Mucosa of stomach (tissue), 1 donor: Measurements from ENCODE around the gene POLK.
A peak's percentile ranks its signal among the peaks of the same experiment; 100 is the strongest.

Source experiments
- H3K27me3 ChIP-seq: one replicate; pipeline ENCODE4 v1.7.0; 2013; ENCODE audit warnings: mild to moderate bottlenecking, low read length; ENCODE audit not compliant: control insufficient read depth, insufficient read depth
- H3K36me3 ChIP-seq: one replicate; pipeline ENCODE4 v1.7.0; 2013; ENCODE audit warnings: low read length; ENCODE audit not compliant: control insufficient read depth, insufficient read depth
- H3K4me1 ChIP-seq: one replicate; pipeline ENCODE4 v1.7.0; 2013; ENCODE audit warnings: mild to moderate bottlenecking, low read length; ENCODE audit not compliant: control insufficient read depth, insufficient read depth
- H3K4me3 ChIP-seq: one replicate; pipeline ENCODE4 v1.7.0; 2013; ENCODE audit warnings: low read length
- H3K9ac ChIP-seq: one replicate; pipeline ENCODE4 v1.7.0; 2013; ENCODE audit warnings: mild to moderate bottlenecking, low read length, moderate library complexity
- H3K9me3 ChIP-seq: one replicate; pipeline ENCODE4 v1.7.0; 2013; ENCODE audit warnings: mild to moderate bottlenecking, low read length, moderate library complexity; ENCODE audit not compliant: control insufficient read depth
- donor health status: Pancreatic carcinoma.

The POLK gene

GRCh38 chr5:75512383-75513074, 838 bp downstream of the POLK start:
- H3K9me3 ChIP-seq = no peaks in the 10 kb centered on the region
- H3K4me1 ChIP-seq = peaks cover 7% of the 10 kb centered on the region
- H3K27me3 ChIP-seq = no peaks in the 10 kb centered on the region
- H3K36me3 ChIP-seq = no peaks in the 10 kb centered on the region
- H3K9ac ChIP-seq = peak overlapping the region; percentile 79
- H3K4me3 ChIP-seq = peak overlapping the region; percentile 85

- H3K4me3 ChIP-seq = no peak overlapping the region
- no peaks in the 10 kb centered on the region for H3K27me3 ChIP-seq
- H3K9ac ChIP-seq = no peak overlapping the region
- peaks cover 7% of the 10 kb centered on the region for H3K4me1 ChIP-seq
- no peaks in the 10 kb centered on the region for H3K9me3 ChIP-seq
- no peaks in the 10 kb centered on the region for H3K36me3 ChIP-seq
Observed at GRCh38 chr5:75513841-75514240, 2.1 kb downstream of the POLK start.

DNA sequence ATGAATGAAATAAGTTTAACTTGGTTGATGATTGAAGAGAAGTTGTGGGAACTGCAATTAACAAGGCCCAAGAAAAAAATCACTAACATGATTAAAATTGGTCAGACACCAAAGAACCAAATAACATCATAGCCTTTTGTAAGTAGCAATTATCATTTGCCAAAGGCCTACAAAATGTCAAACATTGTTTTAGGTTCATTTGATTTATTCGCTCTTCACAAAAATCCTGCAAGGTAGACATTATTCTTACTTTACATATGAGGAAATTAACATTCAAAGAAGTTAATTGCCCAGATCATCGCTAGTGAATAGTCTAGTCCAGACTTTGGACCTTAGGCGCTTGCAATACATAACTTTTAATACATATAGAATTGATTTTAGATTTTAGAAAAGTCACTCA, 2.6 kb downstream of the POLK start:
- Histone ChIP-seq H3K36me3 (no peaks in the 10 kb centered on the region), H3K4me1 (peaks cover 7% of the 10 kb centered on the region), H3K9ac (no peak overlapping the region), H3K4me3 (no peak overlapping the region), H3K27me3 (no peaks in the 10 kb centered on the region), H3K9me3 (no peaks in the 10 kb centered on the region)

DNA sequence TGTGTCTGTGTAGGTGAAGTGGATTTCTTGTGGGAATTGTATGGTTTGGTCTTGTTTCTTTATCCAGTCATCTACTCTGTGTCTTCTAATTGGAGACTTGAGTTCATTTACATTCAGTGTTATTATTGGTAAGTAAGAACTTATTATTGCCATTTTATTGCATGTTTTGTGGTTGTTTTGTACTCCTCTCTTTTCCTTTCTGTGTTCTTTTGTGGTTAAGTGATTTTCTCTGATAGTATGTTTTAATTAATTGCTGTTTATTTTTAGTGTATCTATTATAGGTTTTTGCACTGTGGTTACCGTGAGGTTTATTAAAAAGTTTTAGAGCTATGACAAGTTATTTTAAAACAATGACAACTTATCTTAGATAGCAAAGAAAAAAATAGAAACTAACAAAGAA, 8.1 kb downstream of the POLK start:
- Histone ChIP-seq H3K4me3 (no peak overlapping the region), H3K36me3 (no peaks in the 10 kb centered on the region), H3K9me3 (no peaks in the 10 kb centered on the region), H3K4me1 (no peaks in the 10 kb centered on the region), H3K27me3 (no peaks in the 10 kb centered on the region), H3K9ac (no peak overlapping the region)

- Histone ChIP-seq H3K36me3 (no peaks in the 10 kb centered on the region), H3K27me3 (no peaks in the 10 kb centered on the region), H3K4me1 (no peaks in the 10 kb centered on the region), H3K9me3 (no peaks in the 10 kb centered on the region), H3K9ac (no peak overlapping the region), H3K4me3 (no peak overlapping the region)
Observed at GRCh38 chr5:75521195-75521594, 9.5 kb downstream of the POLK start.

DNA sequence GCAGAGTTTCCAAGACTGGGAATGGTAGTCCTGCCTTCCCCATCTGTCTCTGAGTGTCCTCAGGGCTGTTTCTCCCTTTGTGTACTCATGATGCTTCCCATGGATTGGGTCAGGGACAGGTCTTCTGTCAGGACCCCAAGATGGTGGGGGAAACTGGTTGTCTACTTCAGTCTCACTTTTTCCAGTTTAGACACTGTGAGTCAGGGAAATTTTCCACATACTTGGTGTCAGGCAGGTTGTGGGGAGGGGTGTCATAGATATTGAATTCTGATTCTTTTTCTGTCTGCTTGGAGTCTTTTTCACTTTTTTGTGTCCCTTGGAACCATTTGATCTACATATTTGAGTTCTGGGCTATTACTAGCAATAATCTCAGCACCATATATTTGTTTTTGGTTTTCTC, 10.3 kb downstream of the POLK start:
- no peaks in the 10 kb centered on the region for H3K4me1 ChIP-seq

GRCh38 chr5:75522542-75522941, 10.9 kb downstream of the POLK start:
- no peaks in the 10 kb centered on the region for H3K27me3 ChIP-seq
- H3K4me1 ChIP-seq = no peaks in the 10 kb centered on the region
- no peaks in the 10 kb centered on the region for H3K9me3 ChIP-seq
- no peak overlapping the region for H3K4me3 ChIP-seq
- no peaks in the 10 kb centered on the region for H3K36me3 ChIP-seq
- H3K9ac ChIP-seq = no peak overlapping the region

More for the DNA sequence above, 10.3 kb downstream of the POLK start:
- H3K36me3 ChIP-seq = no peaks in the 10 kb centered on the region
- no peaks in the 10 kb centered on the region for H3K27me3 ChIP-seq
- H3K9me3 ChIP-seq = no peaks in the 10 kb centered on the region
- H3K4me3 ChIP-seq = no peak overlapping the region
- no peak overlapping the region for H3K9ac ChIP-seq

DNA sequence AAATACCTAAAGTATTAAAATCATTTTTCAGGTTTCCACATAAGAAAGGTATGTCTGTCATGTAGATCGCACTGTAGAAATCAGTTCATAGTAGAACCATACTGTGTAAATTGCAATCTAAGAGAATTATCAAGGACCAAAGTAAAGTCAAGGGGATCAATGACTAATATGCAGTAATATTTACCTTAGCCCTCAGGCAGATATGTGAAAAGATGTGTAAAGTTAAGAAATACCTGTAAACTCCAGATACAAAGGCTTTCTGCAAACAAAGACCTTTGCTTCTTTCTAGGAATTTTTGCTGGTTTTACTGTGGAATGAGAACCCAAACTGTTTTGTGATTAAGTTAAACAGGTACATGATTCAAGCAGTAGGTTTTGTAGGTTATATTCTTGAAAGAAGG, 11.6 kb downstream of the POLK start:
- Histone ChIP-seq H3K9me3 (no peaks in the 10 kb centered on the region), H3K9ac (no peak overlapping the region), H3K36me3 (no peaks in the 10 kb centered on the region), H3K27me3 (no peaks in the 10 kb centered on the region), H3K4me1 (no peaks in the 10 kb centered on the region), H3K4me3 (no peak overlapping the region)

DNA sequence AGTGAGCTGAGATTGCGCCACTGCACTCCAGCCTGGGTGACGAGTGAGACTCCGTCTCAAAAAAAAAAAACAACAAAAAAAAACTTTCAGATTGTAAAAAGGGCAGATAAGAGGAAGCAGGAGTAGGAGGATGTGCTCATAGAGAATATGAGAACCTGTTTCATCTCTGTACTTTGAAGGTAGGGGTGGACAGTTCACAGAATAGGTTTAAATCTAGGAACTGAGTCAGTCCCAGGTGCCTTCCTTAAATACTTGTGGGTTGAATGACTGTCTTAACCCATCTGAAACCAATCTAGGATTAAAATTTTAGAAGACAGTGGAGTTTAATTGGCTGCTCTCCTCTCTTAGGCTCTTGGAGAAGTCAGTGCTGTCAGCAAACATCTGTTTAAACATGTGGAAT, 12.4 kb downstream of the POLK start:
- H3K9me3 ChIP-seq = no peaks in the 10 kb centered on the region
- no peak overlapping the region for H3K9ac ChIP-seq
- no peaks in the 10 kb centered on the region for H3K4me1 ChIP-seq
- H3K36me3 ChIP-seq = no peaks in the 10 kb centered on the region
- H3K27me3 ChIP-seq = no peaks in the 10 kb centered on the region
- H3K4me3 ChIP-seq = no peak overlapping the region

GRCh38 chr5:75524591-75524990, 12.9 kb downstream of the POLK start:
- Histone ChIP-seq H3K4me1 (no peaks in the 10 kb centered on the region), H3K4me3 (no peak overlapping the region), H3K36me3 (no peaks in the 10 kb centered on the region), H3K9ac (no peak overlapping the region), H3K27me3 (no peaks in the 10 kb centered on the region), H3K9me3 (no peaks in the 10 kb centered on the region)

- no peak overlapping the region for H3K9ac ChIP-seq
- H3K36me3 ChIP-seq = no peaks in the 10 kb centered on the region
- no peaks in the 10 kb centered on the region for H3K4me1 ChIP-seq
- no peaks in the 10 kb centered on the region for H3K9me3 ChIP-seq
- H3K4me3 ChIP-seq = no peak overlapping the region
- no peaks in the 10 kb centered on the region for H3K27me3 ChIP-seq
Observed at GRCh38 chr5:75525344-75525743, 13.7 kb downstream of the POLK start.

DNA sequence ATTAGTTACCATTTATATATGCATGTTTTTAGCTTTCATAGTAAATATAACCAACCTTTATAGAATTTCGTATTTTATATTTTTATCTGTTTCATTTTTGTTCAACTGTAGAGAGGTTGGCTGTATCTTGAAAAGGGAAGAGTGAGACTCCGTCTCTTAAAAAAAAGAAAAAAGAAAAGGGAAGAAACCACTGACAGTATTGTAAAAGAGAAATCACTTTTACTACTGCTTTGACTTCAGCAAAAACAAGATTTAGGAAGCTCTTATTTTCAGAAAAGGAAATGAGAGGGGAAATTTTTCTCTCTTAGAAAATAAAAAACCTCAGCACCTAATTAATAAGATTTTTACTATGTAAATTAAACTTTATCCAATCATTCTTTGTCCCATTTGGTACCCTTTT, 14.4 kb downstream of the POLK start:
- H3K4me1 ChIP-seq = no peaks in the 10 kb centered on the region
- no peak overlapping the region for H3K9ac ChIP-seq
- H3K27me3 ChIP-seq = no peaks in the 10 kb centered on the region
- H3K9me3 ChIP-seq = no peaks in the 10 kb centered on the region
- H3K4me3 ChIP-seq = no peak overlapping the region
- no peaks in the 10 kb centered on the region for H3K36me3 ChIP-seq

DNA sequence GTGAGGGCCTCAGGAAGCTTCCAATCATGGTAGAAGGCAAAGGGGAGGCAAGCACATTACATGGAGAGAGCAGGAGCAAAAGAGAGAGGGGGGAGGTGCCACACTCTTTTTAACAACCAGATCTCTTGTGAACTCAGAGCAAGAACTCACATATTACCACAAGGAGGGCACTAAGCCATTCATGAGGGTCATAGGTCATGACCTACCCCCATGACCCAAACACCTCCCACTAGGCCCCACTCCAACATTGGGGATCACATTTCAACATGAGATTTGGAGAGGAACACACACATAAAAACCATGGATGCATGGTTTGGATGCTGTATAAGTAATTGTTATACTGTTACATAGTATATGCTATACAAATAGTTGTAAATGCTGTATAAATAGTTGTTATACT, 17.5 kb downstream of the POLK start:
- Histone ChIP-seq H3K9ac (no peak overlapping the region), H3K27me3 (no peaks in the 10 kb centered on the region), H3K36me3 (no peaks in the 10 kb centered on the region), H3K4me3 (no peak overlapping the region), H3K9me3 (no peaks in the 10 kb centered on the region), H3K4me1 (no peaks in the 10 kb centered on the region)
